HG03354 (cell line): Measurements from ENCODE around the gene UQCRC1.

Experiments
- ATAC-seq: cut with Tn5 transposase; IDR thresholded peaks from one replicate; pipeline ENCODE4 v1.9.1; 2021; ENCODE audit warnings: mild to moderate bottlenecking; ENCODE audit not compliant: unreplicated experiment, poor library complexity, severe bottlenecking

The UQCRC1 gene

DNA sequence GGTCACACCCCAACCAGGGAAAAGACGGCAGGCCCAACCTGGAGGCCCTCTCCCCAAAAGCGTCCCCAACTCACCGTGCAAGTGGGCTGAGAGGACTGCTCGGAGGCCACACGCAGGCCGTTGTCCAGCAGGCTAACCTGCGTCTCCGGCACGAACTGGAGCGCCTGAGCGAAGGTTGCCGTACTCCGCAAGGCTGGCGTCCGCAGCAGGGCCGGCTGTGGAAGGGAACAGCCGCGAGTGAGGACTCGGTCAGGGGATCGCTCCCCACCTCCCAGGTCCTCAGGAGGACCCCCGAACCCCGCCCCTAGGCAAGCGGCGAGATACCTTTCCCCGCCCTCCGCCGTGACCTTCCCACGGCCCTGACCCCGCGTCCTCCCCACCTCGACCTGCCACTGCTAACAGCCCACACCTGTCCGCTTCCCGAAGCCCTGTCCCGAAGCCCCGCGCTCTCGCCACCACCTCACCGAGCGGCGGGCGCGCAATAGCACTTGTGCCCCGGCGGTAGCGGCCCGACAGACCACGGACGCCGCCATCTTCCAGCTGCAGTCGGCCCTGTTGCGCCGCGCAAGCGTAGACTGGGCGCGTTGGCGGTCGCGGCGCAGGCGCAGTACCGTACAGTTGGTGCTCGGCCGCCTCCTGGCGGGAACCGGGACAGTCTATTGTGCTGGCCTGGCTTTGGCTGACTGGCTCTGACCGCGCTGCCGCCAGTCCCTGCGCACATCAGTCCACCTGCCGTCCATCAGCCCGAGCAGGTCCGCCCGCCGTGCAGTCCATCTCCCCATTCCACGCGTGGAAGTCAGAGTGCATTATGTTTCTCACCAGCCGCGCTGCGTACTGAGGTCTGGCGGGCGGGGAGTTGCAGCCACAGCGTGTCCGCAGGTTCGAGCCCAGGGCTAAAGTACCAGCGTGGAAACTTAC is at the start of gene UQCRC1:
Gene UQCRC1, minus strand, starts transcription at position 559 of the 918 bp plus-strand sequence. Its CDS starts 26 bp downstream, at position 533.
- peak; percentile 96 for ATAC-seq

DNA sequence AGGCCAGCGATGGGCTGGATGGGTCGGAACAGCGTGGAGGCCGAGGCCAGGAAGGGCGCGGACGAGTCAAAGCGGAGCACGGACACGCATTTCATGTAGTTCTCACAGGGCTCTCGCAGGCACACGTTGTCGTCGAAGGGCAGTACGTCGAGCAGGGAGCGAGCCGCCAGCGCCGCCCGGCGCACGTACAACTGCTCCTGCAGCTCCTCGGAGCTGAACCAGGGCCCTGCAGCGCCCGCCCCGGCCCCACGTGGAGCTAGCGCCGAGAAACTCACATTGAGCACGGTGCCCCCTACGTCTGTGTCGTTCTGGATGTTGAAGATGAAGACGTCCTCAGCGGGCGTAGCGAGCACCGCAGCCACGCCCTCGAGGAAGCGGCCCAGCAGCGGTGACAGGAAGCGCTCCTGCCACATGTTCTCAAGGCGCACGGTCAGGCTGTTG is 47.4 kb upstream of the UQCRC1 start:
- no peak for ATAC-seq

DNA sequence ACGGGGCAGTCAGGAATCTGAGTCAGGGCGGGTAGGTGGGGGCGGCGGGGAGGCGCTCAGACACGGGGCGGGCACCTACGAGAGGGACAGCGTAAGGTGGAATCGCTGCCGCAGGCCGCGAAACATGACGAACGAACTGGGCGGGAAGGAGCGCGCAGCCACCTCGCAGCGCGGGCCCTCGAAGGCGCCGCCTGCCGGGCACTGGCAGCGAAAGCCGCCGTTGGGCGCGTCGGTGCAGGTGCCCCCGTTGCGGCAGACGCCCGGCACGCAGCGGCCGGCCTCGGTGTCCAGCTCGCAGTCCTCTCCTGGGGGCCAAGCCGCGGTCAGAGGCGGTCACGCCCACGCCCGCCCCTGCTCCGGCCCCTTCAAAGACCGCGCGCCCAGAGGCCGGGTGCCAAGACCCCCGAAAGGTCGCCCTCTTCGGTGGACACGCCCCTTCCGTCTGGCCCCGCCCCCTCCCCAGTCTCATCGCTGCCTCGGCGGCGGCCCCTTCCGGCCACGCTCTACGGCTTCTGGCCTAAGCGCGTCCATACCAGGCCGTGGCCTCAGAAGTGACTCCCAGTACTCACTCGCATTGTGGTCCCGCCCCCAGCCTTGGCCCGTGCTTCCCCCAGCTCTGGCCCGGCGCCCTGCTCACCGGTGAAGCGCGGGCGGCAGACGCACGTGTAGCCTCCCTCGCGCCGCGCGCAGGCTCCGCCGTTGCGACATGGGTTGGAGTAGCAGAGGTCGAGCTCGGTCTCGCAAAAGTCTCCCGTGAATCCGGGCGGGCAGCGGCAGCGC is 46.8 kb upstream of the UQCRC1 start:
- ATAC-seq = peak; percentile 58

DNA sequence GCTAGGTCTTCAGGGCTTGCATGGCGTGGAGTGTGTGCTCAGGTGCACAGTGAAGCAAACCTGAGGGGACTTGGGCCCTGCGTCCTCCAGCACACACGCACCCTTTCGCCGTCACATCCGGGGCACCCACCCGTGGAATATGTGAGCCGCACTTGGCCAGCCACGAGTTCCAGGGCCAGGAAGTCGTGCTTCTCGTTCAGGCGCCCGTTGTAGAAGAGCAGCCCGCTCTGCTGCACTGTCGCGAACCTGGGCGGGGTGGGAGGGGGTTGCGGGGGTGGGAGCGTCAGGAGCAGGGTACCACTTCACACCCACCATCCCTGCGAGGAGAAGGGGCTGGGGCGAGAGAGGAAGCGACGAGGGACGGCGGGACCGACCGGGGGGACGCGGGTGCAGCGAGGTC is 46.2 kb upstream of the UQCRC1 start:
- ATAC-seq = no peak

DNA sequence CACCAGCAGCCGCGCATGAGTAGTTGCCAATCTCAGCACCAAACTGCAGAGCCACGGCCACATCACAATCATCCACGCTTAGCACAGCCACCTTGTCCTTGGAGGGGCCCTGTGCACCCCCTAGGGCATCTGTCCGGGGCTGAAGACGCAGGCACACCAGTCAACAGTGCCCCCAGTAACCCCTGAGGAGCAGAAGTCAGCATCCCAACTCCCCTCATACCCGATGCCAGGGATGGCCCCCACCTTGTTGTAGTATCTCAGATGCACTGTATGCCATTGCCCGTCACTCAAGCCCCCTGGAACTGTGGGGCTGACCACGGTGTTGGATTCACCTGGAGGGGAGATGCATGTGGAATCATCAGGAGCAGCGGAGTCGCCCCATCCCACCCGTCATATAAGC is 45.6 kb upstream of the UQCRC1 start:
- no peak for ATAC-seq

DNA sequence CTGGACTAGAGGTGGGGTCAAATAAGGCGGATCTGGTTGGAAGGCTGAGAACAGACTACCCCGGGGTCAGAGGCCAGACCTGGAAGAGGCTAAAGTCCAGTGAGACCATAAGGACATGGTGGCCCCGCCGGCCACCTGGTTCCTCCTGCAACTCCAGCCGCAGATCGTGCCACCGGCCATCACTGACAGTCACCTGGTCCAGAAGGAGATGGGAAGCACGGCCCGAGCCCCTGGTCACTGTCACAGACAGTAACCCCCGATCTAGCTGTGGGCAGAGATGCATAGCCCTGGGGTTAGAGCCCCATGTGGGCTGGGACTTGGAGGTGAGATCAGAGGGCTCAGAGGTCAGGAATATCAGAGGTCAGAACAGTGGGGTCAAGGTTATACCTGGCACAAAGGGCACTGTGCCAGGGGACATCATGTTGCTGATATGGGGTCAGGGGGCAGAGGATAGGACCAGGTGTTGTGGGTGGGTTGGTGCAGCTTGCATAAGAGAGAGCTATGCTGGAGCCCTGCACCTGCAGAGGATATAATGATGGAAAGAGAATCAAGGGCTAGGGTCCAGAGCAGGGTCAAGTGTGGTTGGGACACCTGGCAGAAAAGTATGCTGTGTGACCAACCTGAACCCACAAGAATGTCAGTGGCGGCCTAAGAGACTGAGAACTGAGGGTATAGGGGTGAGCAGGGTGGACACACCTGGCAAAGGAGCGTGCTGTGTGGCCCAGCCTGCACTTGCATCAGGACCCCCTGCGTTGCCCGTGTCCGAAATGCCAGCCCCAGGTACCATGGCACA is 43.7 kb upstream of the UQCRC1 start:
- ATAC-seq = no peak

DNA sequence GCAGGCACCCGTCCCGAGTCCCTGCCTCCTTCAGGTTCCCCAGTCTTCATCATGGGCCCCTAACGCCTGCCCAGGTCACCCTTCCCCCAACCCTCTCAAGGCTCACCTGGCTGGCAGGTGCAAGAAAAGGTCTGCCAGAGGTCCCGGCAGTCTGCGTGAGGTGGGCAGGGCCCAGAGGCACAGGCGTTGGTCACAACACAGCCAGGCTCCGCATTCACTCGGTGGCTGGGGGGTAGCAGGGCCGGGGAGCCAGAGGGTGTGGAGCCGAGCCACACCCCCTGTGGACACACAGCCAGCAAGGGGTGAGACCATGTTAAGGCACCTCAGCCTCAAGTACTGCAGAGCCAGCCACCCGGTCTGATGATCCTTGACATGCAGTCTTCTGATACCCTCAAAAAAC is 42.3 kb upstream of the UQCRC1 start:
- ATAC-seq = no peak

DNA sequence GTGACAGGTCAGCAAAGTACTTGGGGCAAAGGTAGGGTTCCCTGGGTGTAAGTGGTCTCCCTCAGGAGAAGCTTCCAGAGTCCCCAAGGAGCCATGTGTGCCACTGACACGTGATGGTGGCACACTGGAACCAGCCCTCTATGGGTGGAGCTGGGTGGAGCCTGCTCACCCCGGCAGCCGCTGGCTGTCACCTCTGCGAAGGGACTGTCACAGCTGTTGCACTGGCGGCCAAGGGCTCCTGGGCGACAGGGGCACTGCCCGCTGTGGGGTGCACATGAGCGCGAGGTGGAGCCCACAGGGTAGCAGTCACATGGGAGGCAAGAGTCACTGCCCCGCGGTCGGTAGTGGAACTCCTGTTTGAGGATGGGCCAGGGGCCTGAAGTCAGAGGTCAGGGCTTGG is 41.3 kb upstream of the UQCRC1 start:
- ATAC-seq = no peak

DNA sequence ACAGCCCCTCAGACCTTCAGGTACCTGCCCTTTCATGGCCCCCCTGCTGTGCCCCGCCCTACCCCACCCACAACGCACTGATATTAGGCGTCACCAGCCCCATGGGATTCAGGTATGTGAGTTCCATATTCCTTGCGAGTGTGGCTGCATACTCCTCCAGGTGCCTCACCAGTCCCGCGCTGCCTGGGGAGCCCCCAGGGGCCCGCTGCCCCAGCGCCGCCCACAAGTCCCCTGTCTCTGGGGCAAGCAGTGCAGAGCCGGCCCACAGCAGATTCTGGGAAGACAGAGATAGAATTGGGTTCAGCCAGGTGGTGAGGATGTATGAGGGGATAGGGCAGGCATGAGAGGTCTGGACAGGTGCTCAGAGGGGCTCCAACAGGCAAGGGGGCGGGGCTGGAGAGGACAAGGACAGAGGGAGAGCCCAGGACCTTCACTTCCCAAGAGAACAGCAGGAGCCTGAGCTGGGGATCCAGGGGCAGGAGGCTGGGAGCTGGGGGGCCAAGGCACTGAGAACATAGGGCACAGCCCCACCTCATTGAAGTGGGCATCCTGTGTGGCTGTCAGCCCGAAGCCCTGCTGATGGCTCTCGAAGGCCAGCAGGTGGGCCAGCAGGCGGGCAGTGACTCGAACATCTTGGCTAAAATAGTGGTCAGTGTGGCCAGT is 38.9 kb upstream of the UQCRC1 start:
- ATAC-seq = no peak

DNA sequence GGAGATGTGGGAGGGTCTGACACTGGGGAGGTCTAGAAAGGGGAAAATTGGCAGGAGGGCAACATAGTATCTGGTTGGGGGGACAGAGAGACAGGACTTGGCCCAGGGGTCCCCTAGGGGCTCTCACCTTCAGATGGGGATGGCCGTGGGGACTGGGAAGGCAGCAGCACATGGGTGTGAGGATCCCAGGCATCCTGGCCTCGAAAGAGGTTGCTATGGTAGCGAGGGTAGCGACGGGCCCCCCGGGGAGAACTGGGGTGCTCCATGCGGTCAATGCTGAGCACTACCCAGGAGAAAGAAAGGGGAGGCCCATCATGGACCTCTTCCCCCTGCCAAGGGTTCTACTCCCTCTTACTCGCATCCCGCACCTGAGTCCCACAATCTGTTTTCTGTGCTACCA is 38.3 kb upstream of the UQCRC1 start:
- ATAC-seq = no peak

DNA sequence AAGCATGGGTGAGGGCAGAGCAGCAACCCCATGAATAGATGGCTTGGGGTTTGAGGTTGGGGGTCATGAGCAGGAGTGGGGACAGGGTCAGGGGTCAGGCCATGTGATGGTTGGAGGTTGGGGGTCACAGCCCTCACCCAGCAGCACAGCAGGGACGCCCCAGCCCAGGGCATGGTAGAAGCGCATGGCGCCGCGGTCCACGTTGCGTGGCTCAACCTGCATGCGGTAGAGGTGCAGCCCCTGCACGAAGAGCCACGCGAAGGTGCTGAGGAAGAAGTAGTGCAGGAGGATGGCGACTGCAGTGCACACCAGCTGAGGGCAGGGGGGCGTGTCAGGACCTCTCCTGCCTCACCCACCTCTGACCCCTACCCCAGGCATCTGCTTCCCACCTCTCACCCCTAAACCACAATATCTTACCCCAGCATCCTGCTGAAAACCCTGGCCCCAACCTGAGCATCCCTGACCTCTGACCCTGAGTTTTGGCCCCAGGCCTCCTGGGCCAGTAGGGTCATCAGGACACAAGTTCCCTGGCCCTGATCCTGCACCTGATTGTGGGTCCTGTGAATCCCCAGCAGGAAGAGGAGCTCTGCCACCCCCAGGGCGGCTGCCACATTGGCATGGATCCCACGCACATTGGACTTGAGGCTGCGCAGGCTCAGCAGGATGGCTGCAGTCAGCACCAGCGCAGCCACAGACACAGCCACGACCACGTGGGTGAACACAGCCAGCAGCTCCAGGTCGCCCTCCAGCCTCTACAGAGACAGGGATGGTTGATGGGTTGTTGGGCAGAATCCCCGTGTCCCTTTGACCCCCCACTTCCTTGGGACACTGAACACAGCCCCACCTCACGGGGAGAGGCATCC is 35.7 kb upstream of the UQCRC1 start:
- no peak for ATAC-seq

DNA sequence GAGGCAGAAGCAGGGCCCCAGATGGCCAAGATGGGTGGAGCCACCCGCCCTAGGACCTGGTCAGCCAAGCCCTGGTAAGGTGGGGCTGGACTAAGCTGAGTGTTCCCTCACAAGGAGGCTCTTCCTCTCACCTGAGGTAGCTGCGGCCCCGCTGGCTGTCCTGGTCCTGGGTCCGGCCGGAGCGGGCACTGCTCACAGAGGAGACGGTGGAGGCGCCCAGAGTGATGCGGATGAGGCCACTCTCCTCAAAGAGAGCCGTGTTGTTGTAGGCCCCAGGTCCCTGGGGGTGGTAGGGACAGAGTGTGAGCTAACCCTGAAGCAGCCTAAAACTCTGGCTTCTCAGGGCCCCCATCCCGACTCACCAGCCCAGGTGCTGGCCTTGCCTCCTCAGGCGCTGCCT is 33.2 kb upstream of the UQCRC1 start:
- no peak for ATAC-seq

DNA sequence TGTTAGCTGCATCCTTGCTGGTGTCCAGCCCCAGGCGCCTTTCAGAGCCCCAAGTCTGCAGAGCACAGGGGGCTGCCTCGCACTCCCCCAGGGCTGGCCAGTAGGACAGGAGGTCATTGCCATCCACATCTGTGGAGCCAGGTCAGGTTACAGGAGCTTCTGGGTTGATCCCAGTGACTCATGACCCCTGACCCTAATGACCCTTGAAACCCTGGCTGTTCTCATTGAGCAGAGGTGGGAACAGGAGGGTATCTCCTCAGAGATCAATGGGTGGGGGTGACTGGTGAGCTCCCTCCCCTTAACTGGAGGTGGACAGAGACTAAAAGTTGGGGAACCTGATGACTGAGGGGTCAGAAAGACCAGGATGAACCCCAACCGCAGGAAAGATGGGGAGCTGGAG is 31.9 kb upstream of the UQCRC1 start:
- ATAC-seq = no peak

DNA sequence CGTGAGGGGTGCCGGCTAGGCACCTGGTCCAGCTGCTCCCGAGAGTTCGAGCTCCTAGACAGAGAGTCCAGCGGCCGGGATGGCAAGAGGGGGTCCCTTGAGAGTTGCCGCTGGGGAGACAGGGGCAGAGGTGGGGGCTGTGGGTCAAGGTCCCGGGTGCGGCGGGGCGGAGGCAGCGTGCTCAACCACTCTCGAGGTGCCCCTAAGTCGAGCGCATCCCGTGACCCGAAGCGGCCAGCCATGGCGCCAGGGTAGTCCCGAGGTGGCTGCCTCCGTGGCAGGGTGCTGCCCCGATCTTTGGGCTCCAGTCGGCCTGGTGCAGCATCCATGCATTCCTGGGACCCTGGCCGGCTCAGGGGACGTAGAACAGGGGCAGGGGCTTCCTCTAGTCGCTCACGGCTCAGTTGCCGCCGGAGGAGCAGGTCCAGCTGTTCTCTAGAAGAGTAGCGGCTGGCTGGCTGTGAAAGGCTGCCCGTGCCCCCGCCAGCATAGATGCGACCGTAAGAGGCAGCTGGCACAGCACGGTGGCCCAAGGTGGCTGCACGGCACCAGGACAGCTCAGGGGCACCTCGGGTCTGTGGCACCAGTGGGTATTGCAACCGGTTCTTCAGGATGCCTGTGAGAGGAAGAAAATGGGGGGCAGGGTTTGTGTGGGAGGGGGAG is 30.6 kb upstream of the UQCRC1 start:
- no peak for ATAC-seq

DNA sequence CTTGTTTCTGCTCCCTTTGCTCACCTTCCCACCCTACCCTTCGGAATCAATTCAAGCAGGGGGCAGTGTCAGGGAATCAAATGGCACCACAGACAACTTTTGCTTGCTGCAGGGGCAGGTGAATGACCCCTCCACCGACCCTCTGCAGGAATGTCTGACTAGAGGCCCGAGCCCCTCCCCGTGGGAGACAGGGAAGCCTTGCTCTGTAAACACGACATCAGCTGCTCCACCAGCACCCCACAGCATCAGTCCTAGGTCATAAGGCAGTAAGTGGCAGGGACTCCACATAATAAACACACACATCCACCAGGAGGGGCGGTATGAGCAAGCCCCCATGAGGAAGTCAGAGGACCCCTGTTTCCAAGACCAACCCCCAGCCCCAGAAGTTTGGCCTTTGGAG is 27.9 kb upstream of the UQCRC1 start:
- no peak for ATAC-seq

DNA sequence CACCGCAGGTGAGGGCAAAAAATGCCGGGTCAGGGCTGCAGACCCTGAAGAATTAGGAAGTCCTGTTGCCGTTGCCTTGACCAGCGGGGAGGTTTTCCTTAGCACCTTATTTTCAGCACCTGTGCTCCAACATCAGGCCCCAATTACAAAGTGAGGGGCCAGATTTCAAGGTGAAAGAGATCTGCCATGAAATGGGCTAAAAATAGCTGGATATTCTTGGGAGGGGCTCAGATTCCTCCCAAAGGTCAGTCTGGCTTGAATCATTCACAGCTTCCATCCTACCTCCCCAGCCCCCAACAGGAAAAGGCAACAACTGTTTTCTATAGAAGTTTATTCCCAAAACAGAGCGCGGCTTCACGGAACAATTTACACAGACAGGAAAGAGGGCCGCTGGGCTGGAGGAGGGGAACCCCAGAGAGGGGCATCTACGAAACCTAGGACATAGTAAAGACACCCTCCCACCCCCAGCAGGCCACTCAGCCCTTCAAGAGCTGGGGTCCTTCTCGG is 26.8 kb upstream of the UQCRC1 start:
- ATAC-seq = no peak

DNA sequence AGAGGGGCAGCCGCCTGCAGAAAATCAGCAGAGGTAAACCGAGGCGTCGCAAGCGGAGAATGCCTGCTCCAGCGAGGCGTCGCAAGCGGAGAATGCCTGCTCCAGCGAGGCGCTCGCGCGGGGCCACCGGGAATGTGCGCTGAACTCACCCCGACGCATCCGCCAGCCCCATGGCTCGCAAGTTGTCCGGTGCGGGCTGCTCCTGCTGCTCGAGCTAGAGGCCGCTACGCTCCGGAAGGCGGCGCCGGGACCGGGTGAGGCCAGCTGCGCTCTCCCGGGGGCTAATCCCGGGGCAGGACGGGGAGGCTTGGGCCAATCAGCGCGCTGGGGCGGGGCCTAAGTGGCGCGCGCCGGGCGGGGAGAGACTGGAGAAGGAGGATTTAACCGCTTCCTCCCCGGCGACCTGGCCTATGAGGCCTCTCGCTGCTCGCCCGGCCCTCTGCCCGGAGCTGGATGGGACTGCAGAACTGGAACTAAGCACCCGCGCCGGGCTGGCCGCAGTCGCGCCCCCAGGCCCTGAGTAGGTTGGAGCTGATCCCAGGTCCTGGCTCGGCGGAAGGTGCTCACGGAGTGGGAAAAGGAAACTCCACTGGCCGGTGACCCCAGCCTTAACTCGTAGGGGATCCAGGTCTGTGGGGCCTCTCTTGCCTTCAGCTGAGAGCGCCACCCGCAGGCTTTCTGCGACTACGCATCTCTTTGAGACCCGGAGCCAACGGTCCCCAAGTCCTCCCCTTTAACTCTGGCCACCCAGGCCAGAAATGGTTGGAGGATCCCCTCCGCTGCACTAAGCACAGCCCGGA is 26.0 kb upstream of the UQCRC1 start, which contains the start of gene SLC26A6:
Gene SLC26A6, minus strand, starts transcription at position 240 of the 800 bp plus-strand sequence. Its CDS starts 68 bp downstream, at position 172.
- peak; percentile 92 for ATAC-seq
